ENCODE measurements around the gene COPS7A. TPM values are rescaled to one million over a fixed set of nuclear protein-coding genes. Genes with fewer than 3 reads are reported as not detected.

Gene COPS7A
- total and polyA plus RNA-seq, 9 of the 15 experiments (the other 6 are each of a cell fraction or from before 2014, with no cell fraction given): 12.7 to 36.0 (median 24.3) TPM

DNA sequence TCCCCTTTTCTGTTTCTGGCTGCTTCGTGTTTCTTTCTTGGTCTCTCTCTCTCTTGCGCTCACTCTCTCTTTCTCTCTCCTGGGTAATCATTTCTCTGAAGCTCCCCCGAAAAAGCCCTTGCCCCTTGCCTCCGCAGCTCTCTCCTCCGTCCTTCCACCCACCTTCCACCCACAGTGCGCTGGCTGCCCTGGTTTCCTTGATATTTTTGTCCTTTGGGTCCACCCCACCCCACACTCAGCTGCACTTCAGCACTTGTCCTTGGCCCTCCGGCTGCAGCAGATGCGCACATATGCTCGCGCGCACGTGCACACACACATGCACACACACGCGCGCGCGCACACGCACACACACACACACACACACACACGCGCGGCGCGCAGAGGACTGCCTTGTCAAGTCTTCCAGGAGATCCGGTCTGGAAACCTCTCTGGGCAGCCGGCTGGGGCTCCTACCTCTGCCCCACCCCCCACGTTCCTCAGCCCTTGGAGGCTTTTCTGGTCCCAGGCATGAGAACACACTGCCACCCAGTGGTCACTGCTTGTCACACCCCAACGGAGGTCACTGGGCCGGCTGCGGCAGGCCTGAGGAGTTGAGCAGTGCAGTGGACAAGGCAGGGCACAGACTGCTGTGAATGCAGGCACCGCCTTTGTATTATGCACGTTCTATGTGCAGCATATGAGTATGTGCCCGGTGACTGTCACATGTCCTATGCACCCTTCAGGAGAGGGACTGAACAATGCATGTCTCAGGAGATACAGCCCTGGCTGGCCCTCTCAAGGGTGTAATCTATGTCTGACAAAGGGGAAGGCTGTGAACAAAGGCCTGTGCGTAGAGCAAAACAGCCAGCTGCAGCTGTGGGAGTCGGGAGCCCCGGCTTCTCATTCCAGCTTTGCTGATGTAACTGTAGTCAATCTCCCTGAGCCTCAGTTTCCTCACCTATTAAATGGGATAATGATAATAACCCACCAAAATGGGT is 55.0 kb downstream of the COPS7A start (continued):
- TF ChIP-seq JUN (IDR thresholded peaks at IDR 0.05; ENCODE audit: borderline replicate concordance, low read depth, low read length) (no peak), JUN (CRISPR knock-in tag; IDR thresholded peaks at IDR 0.05; ENCODE audit: borderline replicate concordance) (no peak), BMI1 (IDR thresholded peaks at IDR 0.05; ENCODE audit: low read length) (no peak), ZNF584 (CRISPR knock-in tag; IDR thresholded peaks at IDR 0.05; ENCODE audit: low read depth) (no peak), CREM (IDR thresholded peaks at IDR 0.05; ENCODE audit: low read depth) (peak; percentile 70), ZBTB40 (IDR thresholded peaks at IDR 0.05) (peak; percentile 33; the same call in 1 of the 2 replicates), ZBTB40 (CRISPR knock-in tag; IDR thresholded peaks at IDR 0.05) (peak; percentile 28; the same call in 1 of the 2 replicates), ZBTB33 (CRISPR knock-in tag; IDR thresholded peaks at IDR 0.05) (peak; percentile 10; the same call in 1 of the 2 replicates), ZNF146 (CRISPR knock-in tag; IDR thresholded peaks at IDR 0.05; ENCODE audit: unreplicated experiment) (no peak), RBM34 (IDR thresholded peaks at IDR 0.05; ENCODE audit: borderline replicate concordance, insufficient read depth, low read length) (no peak), ZNF57 (CRISPR knock-in tag; IDR thresholded peaks at IDR 0.05) (no peak), TAF7 (tag; IDR thresholded peaks at IDR 0.05) (no peak; the same call in 1 of the 2 replicates), RBFOX2 (IDR thresholded peaks at IDR 0.05; ENCODE audit: low read depth, low read length) (peak; percentile 59)
- TF ChIP-seq, protein P1, sequence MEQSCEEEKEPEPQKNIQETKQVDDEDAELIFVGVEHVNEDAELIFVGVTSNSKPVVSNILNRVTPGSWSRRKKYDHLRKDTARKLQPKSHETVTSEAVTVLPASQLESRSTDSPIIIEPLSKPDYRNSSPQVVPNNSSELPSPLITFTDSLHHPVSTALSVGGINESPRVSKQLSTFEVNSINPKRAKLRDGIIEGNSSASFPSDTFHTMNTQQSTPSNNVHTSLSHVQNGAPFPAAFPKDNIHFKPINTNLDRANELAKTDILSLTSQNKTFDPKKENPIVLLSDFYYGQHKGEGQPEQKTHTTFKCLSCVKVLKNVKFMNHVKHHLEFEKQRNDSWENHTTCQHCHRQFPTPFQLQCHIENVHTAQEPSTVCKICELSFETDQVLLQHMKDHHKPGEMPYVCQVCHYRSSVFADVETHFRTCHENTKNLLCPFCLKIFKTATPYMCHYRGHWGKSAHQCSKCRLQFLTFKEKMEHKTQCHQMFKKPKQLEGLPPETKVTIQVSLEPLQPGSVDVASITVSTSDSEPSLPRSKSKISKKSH (CRISPR knock-in tag; IDR thresholded peaks at IDR 0.05): no peak

All from K562 (cell line).